Measurements from ENCODE around the gene ANK3. TPM values are rescaled to one million over a fixed set of nuclear protein-coding genes. Genes with fewer than 3 reads are reported as not detected.

ANK3 gene
- total RNA-seq, 1 experiment from 2014 or later, result 6.7 TPM

DNA sequence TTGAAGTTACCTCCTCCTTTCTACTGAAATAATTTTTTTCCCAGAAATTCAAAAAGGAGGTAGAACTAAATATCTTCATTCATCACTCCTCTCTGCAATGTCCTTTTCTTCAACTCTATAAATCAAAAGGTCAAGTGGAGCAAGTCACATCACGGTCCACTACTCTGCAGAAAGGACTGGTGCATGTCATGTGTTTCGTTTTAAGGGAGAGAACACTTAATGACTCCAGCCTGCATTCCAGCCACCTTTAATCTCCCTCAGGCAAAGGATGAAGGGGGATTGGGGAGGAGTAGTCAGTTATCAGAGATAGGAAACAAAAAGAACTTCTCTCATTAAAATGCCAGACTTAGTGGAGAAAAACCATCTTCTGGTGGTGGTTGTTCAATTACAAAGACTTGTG, 78.9 kb downstream of the ANK3 start:
- no peaks in the 10 kb centered on the region for H3K9me3 Mint-ChIP-seq (ENCODE audit: unreplicated experiment)
- intact Hi-C loops (cut with micrococcal nuclease), result loop anchor here (10.0 kb wide), 1 partner anchor 76 kb away; no protein-coding TSS in a partner anchor

DNA sequence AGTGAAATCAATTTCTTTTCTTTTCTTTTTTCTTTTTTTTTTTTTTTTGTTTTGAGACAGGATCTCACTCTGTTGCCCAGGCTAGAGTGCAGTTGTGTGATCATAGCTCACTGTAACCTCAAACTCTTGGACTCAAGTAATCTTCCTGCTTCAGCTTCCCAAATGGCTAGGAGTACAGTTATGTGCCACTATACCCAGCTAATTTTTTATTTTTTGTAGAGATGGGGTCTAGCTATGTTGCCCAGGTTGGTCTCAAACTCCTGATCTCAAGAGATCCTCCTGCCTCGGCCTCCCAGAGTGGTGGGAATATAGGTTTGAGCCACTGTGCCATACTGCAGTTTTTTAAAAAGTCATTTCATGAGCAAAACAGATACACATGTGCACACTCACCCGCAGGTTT, 79.8 kb downstream of the ANK3 start:
- intact Hi-C loops (cut with micrococcal nuclease), result loop anchor here (10.0 kb wide), 1 partner anchor 75 kb away; no protein-coding TSS in a partner anchor
- Mint-ChIP-seq H3K4me1 (ENCODE audit: insufficient read depth, unreplicated experiment) (peaks cover 24% of the 10 kb centered on the region), H3K36me3 (ENCODE audit: insufficient read depth, unreplicated experiment) (no peaks in the 10 kb centered on the region), H3K4me3 (ENCODE audit: unreplicated experiment) (no peak overlapping the region), H3K27me3 (ENCODE audit: insufficient read depth, unreplicated experiment) (no peaks in the 10 kb centered on the region), H3K9me3 (ENCODE audit: unreplicated experiment) (no peaks in the 10 kb centered on the region), H3K27ac (ENCODE audit: low read depth, unreplicated experiment) (no peak overlapping the region)
- BruUV-seq (replicated peaks), result no TSS peak
- TF ChIP-seq, protein P1, sequence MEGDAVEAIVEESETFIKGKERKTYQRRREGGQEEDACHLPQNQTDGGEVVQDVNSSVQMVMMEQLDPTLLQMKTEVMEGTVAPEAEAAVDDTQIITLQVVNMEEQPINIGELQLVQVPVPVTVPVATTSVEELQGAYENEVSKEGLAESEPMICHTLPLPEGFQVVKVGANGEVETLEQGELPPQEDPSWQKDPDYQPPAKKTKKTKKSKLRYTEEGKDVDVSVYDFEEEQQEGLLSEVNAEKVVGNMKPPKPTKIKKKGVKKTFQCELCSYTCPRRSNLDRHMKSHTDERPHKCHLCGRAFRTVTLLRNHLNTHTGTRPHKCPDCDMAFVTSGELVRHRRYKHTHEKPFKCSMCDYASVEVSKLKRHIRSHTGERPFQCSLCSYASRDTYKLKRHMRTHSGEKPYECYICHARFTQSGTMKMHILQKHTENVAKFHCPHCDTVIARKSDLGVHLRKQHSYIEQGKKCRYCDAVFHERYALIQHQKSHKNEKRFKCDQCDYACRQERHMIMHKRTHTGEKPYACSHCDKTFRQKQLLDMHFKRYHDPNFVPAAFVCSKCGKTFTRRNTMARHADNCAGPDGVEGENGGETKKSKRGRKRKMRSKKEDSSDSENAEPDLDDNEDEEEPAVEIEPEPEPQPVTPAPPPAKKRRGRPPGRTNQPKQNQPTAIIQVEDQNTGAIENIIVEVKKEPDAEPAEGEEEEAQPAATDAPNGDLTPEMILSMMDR (IDR thresholded peaks at IDR 0.05; ENCODE audit: unreplicated experiment), result no peak
- ChIA-PET POLR2A (no interaction called here), CTCF (interaction anchor here (0.6 kb wide), 1 partner anchor 459 kb away, joined by 3 read pairs; no protein-coding TSS in a partner anchor)
- no peak for DNase-seq (ENCODE audit: unreplicated experiment)

More for the DNA sequence above, 78.9 kb downstream of the ANK3 start:
- no peaks in the 10 kb centered on the region for H3K36me3 Mint-ChIP-seq (ENCODE audit: insufficient read depth, unreplicated experiment)
- POLR2A ChIA-PET, result no interaction called here
- H3K4me3 Mint-ChIP-seq (ENCODE audit: unreplicated experiment), result no peak overlapping the region
- no TSS peak for BruUV-seq (replicated peaks)
- H3K4me1 Mint-ChIP-seq (ENCODE audit: insufficient read depth, unreplicated experiment), result peaks cover 25% of the 10 kb centered on the region
- H3K27me3 Mint-ChIP-seq (ENCODE audit: insufficient read depth, unreplicated experiment), result no peaks in the 10 kb centered on the region
- TF ChIP-seq, protein P1 (IDR thresholded peaks at IDR 0.05; ENCODE audit: unreplicated experiment), result no peak
- no peak overlapping the region for H3K27ac Mint-ChIP-seq (ENCODE audit: low read depth, unreplicated experiment)
- DNase-seq (ENCODE audit: unreplicated experiment), result no peak
- CTCF ChIA-PET, result no interaction called here

- H3K27ac Mint-ChIP-seq (ENCODE audit: low read depth, unreplicated experiment), result no peak overlapping the region
- DNase-seq (ENCODE audit: unreplicated experiment), result no peak
- TF ChIP-seq, protein P1 (IDR thresholded peaks at IDR 0.05; ENCODE audit: unreplicated experiment), result no peak
- intact Hi-C loops (cut with micrococcal nuclease), result no loop called here
- no TSS peak for BruUV-seq (replicated peaks)
- ChIA-PET POLR2A (interaction anchor here (0.6 kb wide), 1 partner anchor 115 kb away, joined by 3 read pairs; no protein-coding TSS in a partner anchor), CTCF (interaction anchor here (1.0 kb wide), 1 partner anchor 99 kb away, joined by 4 read pairs; no protein-coding TSS in a partner anchor)
- H3K9me3 Mint-ChIP-seq (ENCODE audit: unreplicated experiment), result no peaks in the 10 kb centered on the region
- no peaks in the 10 kb centered on the region for H3K36me3 Mint-ChIP-seq (ENCODE audit: insufficient read depth, unreplicated experiment)
- H3K27me3 Mint-ChIP-seq (ENCODE audit: insufficient read depth, unreplicated experiment), result no peaks in the 10 kb centered on the region
- no peak overlapping the region for H3K4me3 Mint-ChIP-seq (ENCODE audit: unreplicated experiment)
- peaks cover 19% of the 10 kb centered on the region for H3K4me1 Mint-ChIP-seq (ENCODE audit: insufficient read depth, unreplicated experiment)
Observed at GRCh38 chr10:60309371-60309770, 80.3 kb downstream of the ANK3 start.

- Mint-ChIP-seq H3K4me3 (ENCODE audit: unreplicated experiment) (no peak overlapping the region), H3K27me3 (ENCODE audit: insufficient read depth, unreplicated experiment) (no peaks in the 10 kb centered on the region), H3K27ac (ENCODE audit: low read depth, unreplicated experiment) (no peak overlapping the region), H3K9me3 (ENCODE audit: unreplicated experiment) (no peaks in the 10 kb centered on the region), H3K36me3 (ENCODE audit: insufficient read depth, unreplicated experiment) (no peaks in the 10 kb centered on the region), H3K4me1 (ENCODE audit: insufficient read depth, unreplicated experiment) (no peaks in the 10 kb centered on the region)
- ChIA-PET POLR2A (interaction anchor here (0.6 to 0.7 kb wide), 2 partner anchors 104 to 1905 kb away, joined by 3 to 4 read pairs; no protein-coding TSS in a partner anchor), CTCF (no interaction called here)
- no peak for DNase-seq (ENCODE audit: unreplicated experiment)
- TF ChIP-seq, protein P1 (IDR thresholded peaks at IDR 0.05; ENCODE audit: unreplicated experiment), result no peak
- no TSS peak for BruUV-seq (replicated peaks)
- intact Hi-C loops (cut with micrococcal nuclease), result no loop called here
Observed at GRCh38 chr10:60305380-60305892, 84.2 kb downstream of the ANK3 start.

Data from MCF 10A (cell line).